ENCODE data around the gene ARSG. TPM values are rescaled to one million over a fixed set of nuclear protein-coding genes. Genes with fewer than 3 reads are reported as not detected.

Gene ARSG
- polyA plus RNA-seq, 3 donors = 15.5 to 19.3 (median 19.2) TPM

DNA sequence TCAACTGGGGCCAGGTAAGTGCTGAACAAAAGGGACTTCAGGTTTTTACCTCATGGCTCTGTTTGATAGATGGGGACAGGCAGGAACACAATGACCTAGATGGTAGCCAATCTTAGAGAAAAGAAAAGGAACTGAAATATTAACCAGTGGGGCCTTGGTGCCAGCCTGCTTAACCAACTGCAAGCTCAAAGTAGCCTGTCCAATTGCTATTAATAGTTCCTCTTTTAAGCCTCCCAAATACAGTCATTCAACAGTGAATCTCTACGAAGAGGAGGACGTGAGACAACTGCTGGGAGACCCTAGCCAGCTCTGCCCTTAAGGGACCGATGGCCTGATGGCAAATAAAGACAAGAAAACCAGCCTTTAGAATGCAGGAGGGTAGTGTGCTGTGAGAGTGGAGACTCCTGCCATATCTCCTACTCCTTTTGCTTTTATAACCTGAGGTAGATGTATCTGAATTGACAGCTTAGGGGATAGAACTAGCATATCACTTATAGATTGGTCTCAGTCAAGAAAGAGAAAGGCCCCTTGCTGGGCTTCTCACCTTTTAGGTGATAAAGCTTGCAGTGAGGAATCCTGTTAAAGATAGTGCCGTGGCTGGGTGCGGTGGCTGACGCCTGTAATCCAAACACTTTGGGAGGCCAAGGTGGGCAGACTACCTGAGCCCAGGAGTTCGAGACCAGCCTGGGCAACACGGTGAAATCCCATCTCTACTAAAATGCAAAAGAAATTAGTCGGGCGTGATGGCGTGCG is 28.3 kb downstream of the ARSG start:
- Histone ChIP-seq H3K79me2 (ENCODE audit: insufficient read depth, low read length) (no peaks in the 10 kb centered on the region), H4K20me1 (ENCODE audit: insufficient read depth, low read length) (no peaks in the 10 kb centered on the region), H3K27ac (ENCODE audit: low read depth in 1 of 2, low read length in 2 of 2) (peak overlapping the region; percentile 69 to 97), H3K27me3 (ENCODE audit: control insufficient read depth in 2 of 2, insufficient read depth in 2 of 2, low read length in 2 of 2) (no peaks in the 10 kb centered on the region), H3K4me1 (ENCODE audit: control insufficient read depth in 1 of 2, insufficient read depth in 2 of 2, low read length in 2 of 2) (peaks cover 51 to 57% of the 10 kb centered on the region in 2 donors), H2AFZ (ENCODE audit: insufficient read depth, low read depth, low read length, poor library complexity, severe bottlenecking) (no peak overlapping the region), H3K9ac (ENCODE audit: insufficient read depth, low read length, poor library complexity, severe bottlenecking) (peak overlapping the region; percentile 67), H3K4me3 (replicated peaks in 1 of 3; ENCODE audit: low read depth in 2 of 3, low read length in 3 of 3) (peak overlapping the region in 1 of 3 experiments; percentile 5), H3K36me3 (replicated peaks in 1 of 2; ENCODE audit: control insufficient read depth in 1 of 2, insufficient read depth in 2 of 2, low read length in 2 of 2) (no peaks in the 10 kb centered on the region), H3K9me3 (replicated peaks in 1 of 2; ENCODE audit: control insufficient read depth in 1 of 2, insufficient read depth in 1 of 2, low read length in 2 of 2) (no peaks in the 10 kb centered on the region), H3K4me2 (replicated peaks; ENCODE audit: extremely low read depth, low read length, poor library complexity, severe bottlenecking) (peak overlapping the region; percentile 9)
- intact Hi-C loops (cut with micrococcal nuclease) = loop anchor here in 1 of 2 donors (5.0 kb wide), 1 partner anchor 38 kb away; no protein-coding TSS in a partner anchor
- peak overlapping the region; percentile 90 to 96 (median 93) for H3K27ac Mint-ChIP-seq
- TF ChIP-seq, protein P1, sequence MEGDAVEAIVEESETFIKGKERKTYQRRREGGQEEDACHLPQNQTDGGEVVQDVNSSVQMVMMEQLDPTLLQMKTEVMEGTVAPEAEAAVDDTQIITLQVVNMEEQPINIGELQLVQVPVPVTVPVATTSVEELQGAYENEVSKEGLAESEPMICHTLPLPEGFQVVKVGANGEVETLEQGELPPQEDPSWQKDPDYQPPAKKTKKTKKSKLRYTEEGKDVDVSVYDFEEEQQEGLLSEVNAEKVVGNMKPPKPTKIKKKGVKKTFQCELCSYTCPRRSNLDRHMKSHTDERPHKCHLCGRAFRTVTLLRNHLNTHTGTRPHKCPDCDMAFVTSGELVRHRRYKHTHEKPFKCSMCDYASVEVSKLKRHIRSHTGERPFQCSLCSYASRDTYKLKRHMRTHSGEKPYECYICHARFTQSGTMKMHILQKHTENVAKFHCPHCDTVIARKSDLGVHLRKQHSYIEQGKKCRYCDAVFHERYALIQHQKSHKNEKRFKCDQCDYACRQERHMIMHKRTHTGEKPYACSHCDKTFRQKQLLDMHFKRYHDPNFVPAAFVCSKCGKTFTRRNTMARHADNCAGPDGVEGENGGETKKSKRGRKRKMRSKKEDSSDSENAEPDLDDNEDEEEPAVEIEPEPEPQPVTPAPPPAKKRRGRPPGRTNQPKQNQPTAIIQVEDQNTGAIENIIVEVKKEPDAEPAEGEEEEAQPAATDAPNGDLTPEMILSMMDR (IDR thresholded peaks at IDR 0.05) = no peak
- peaks cover 0 to 2% (median 1%) of the 10 kb centered on the region in 3 donors for H3K27me3 Mint-ChIP-seq (ENCODE audit: low read depth in 3 of 3)
- 69% methylated on average over 7 of the region's 12 CpGs for WGBS (ENCODE audit: insufficient coverage)
- peak overlapping the region in 1 of 2 donors; percentile 12 for H3K4me3 Mint-ChIP-seq
- DNase-seq = peak; percentile 74 to 91 (median 85)
- peaks cover 64% of the 10 kb centered on the region for H3K4me1 Mint-ChIP-seq
- peaks cover 13 to 31% of the 10 kb centered on the region in 2 donors for H3K36me3 Mint-ChIP-seq
- H3K9me3 Mint-ChIP-seq = peaks cover 0 to 2% (median 0%) of the 10 kb centered on the region in 7 donors

- 94% methylated on average over 3 of the region's 5 CpGs for WGBS (ENCODE audit: insufficient coverage)
- peaks cover 43 to 49% of the 10 kb centered on the region in 2 donors for H3K4me1 ChIP-seq (ENCODE audit: control insufficient read depth in 1 of 2, insufficient read depth in 2 of 2, low read length in 2 of 2)
- no peak overlapping the region for H3K4me2 ChIP-seq (replicated peaks; ENCODE audit: extremely low read depth, low read length, poor library complexity, severe bottlenecking)
- no peak overlapping the region for H3K9ac ChIP-seq (ENCODE audit: insufficient read depth, low read length, poor library complexity, severe bottlenecking)
- H3K9me3 ChIP-seq (replicated peaks in 1 of 2; ENCODE audit: control insufficient read depth in 1 of 2, insufficient read depth in 1 of 2, low read length in 2 of 2) = no peaks in the 10 kb centered on the region
- H2AFZ ChIP-seq (ENCODE audit: insufficient read depth, low read depth, low read length, poor library complexity, severe bottlenecking) = no peak overlapping the region
- peak overlapping the region in 1 of 2 donors; percentile 97 for H3K27ac ChIP-seq (ENCODE audit: low read depth in 1 of 2, low read length in 2 of 2)
- peaks cover 56% of the 10 kb centered on the region for H3K4me1 Mint-ChIP-seq
- H3K36me3 Mint-ChIP-seq = peaks cover 13 to 31% of the 10 kb centered on the region in 2 donors
- no peaks in the 10 kb centered on the region for H3K36me3 ChIP-seq (replicated peaks in 1 of 2; ENCODE audit: control insufficient read depth in 1 of 2, insufficient read depth in 2 of 2, low read length in 2 of 2)
- no peak for DNase-seq
- H3K9me3 Mint-ChIP-seq = peaks cover 0 to 2% (median 0%) of the 10 kb centered on the region in 7 donors
- H3K4me3 ChIP-seq (replicated peaks in 1 of 3; ENCODE audit: low read depth in 2 of 3, low read length in 3 of 3) = no peak overlapping the region
- H3K27me3 Mint-ChIP-seq (ENCODE audit: low read depth in 3 of 3) = peaks cover 0 to 2% (median 1%) of the 10 kb centered on the region in 3 donors
- intact Hi-C loops (cut with micrococcal nuclease) = no loop called here
- H3K27me3 ChIP-seq (ENCODE audit: control insufficient read depth in 2 of 2, insufficient read depth in 2 of 2, low read length in 2 of 2) = no peaks in the 10 kb centered on the region
- no peaks in the 10 kb centered on the region for H4K20me1 ChIP-seq (ENCODE audit: insufficient read depth, low read length)
- TF ChIP-seq, protein P1 (IDR thresholded peaks at IDR 0.05) = no peak
- no peak overlapping the region for H3K4me3 Mint-ChIP-seq
- no peaks in the 10 kb centered on the region for H3K79me2 ChIP-seq (ENCODE audit: insufficient read depth, low read length)
- peak overlapping the region in 5 of 7 donors; percentile 90 to 96 (median 91) for H3K27ac Mint-ChIP-seq
Measured at GRCh38 chr17:68320311-68320865, 29.1 kb downstream of the ARSG start.
